Fibroblast of skin of scalp (primary cell): ENCODE measurements around the gene VEZT.

ENCODE experiments used
- DNase-seq: peaks from one replicate; pipeline ENCODE4 v3.0.0-alpha.2; 2013

Gene VEZT

GRCh38 chr12:95200128-95200894 lies 17.3 kb upstream of the VEZT start:
- peak; percentile 12 for DNase-seq

- peak; percentile 63 for DNase-seq
These were observed 16.4 kb upstream of the VEZT start for GRCh38 chr12:95201056-95201670.

GRCh38 chr12:95202691-95203486 lies 14.7 kb upstream of the VEZT start:
- DNase-seq = peak; percentile 46

- no peak for DNase-seq
These were observed 14.0 kb upstream of the VEZT start for GRCh38 chr12:95203487-95204030.

DNA sequence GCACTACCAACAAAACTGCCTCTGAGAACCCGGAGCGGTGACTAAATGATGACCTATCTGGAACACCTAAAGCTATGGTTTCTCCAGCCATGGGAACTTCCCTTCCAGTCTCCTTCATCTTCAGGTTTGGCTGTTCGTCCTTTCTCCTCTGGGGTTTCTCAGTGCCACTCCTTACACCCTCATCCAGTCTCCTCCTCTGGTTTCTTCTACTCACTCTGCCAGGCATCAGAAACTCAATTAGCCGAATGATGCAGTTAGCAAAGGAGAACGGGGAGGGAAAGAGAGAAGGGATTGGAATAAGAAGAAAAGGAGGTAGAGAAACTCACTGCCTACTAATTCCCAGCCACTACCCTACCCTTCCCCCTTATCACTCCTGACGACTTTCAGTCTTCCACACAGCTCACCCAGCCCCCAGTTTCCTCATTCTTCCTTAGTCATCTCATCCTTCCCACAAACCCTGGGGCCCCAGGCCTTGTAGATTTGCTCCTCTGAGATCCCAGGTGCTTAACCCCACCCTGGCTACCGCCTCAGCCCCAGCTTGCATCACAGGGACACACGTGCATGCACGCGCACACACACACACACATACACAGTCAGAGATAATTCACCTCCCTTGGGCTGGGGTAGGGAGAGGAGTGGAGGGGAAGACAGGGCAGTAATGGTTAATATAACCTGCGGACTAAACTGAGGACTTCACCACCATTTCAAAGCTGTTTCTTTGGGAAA lies 13.3 kb upstream of the VEZT start:
- peak; percentile 87 for DNase-seq

DNA sequence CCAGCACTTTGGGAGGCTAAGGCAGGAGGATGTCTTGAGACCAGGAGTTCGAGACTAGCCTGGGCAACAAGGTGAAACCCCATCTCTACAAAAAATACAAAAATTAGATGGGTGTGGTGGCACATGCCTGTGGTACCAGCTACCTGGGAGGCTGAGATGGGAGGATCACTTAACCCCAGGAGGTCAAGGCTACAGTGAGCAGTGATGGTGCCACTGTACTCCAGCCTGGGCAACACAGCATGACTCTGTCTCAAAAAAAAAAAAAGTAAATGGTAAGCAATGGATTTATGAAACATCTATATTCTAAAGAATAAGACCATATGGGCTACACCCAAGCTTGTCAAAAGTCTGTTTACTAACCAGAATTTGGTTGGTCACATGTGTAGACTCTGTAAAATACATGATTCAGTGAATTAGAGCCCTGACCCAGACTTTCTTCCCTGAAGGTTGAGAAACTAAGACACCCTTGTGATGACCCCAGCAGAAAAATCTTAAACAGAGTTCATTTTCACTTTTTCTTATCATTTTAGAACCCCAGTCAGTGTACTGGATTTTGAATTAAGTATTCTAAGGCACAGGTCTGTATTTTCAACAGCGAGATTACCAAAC lies 12.5 kb upstream of the VEZT start:
- DNase-seq = no peak

GRCh38 chr12:95205685-95206084 lies 11.9 kb upstream of the VEZT start:
- peak; percentile 71 for DNase-seq

GRCh38 chr12:95206916-95207315 lies 10.7 kb upstream of the VEZT start:
- no peak for DNase-seq

DNA sequence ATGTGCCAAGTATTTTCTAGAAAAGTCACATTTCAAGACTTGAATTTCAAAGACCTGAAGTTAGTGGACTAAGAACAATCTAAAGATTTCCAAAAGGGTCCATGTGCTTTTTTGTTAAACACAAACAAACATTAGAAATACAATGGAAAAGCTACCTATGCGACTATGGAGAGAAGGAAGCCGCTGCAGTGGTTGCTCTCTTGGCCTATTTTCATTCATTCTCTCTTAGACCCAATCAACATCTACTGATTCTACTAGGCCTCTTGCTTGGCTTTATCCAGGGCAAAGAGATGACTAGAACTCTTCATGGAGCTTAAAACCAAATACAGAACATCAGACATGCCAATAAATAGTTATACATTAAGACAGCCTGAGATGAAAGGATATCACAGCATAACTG lies 10.2 kb upstream of the VEZT start:
- no peak for DNase-seq

GRCh38 chr12:95208678-95209077 lies 8.9 kb upstream of the VEZT start:
- DNase-seq = no peak

DNA sequence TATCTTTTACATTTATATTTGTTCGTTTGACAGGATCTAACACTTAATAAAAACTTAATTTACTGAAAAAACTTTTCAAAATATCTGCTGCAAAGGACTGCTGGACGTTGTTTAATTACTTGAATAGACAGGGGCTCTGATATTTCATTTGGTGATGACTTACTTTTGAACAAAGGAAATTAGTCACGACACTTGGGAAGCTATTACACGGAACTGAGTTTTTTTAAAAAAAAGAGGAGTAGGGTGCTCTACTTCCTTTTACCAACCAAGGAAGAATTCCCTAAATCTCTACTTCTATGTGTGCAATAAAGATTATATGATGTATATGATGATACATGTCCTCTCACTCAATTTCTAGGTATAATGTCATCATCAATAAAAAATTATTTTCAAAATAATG lies 5.0 kb upstream of the VEZT start:
- no peak for DNase-seq

- DNase-seq = no peak
These were observed 4.5 kb upstream of the VEZT start for GRCh38 chr12:95213119-95213518.

GRCh38 chr12:95213928-95214327 lies 3.7 kb upstream of the VEZT start:
- DNase-seq = no peak

GRCh38 chr12:95214466-95214865 lies 3.1 kb upstream of the VEZT start:
- DNase-seq = no peak

GRCh38 chr12:95215949-95216348 lies 1.7 kb upstream of the VEZT start:
- peak; percentile 68 for DNase-seq

GRCh38 chr12:95216711-95217376 lies 763 bp upstream of the VEZT start:
- DNase-seq = no peak

- peak; percentile 61 for DNase-seq
These were observed 835 bp downstream of the VEZT start for GRCh38 chr12:95218150-95219133.

GRCh38 chr12:95220190-95220589 lies 2.6 kb downstream of the VEZT start:
- DNase-seq = no peak

DNA sequence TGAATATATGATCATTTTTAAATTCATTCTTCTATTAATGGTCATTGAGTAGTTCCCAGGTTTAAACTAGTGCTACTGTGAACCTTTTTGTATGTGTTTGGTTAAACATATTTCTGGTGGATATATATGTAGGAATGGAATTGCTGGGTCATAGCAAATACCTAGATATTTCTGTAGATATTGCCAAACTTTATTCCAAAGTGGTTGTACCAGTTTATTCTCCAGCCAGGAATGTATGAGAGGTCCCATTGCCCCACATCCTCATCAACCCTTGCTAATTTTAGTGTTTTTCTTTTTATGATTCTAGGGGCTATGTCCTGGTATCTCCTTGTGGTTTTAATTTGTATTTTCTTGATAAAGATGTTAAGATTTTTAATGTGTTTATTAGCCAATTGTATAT lies 3.1 kb downstream of the VEZT start:
- no peak for DNase-seq
